Small intestine (tissue), 7 donors: ENCODE results near the gene FER. TPM values are rescaled to one million over a fixed set of nuclear protein-coding genes. Genes with fewer than 3 reads are reported as not detected.

Experiments used
- DNase-seq, 2 donors: peaks; one replicate each; pipeline versions ENCODE4 v3.0.0 to v3.0.0-alpha.2; 2013
- FAIRE-seq: peaks from 2 replicates; lab custom pipeline; 2012; peaks lifted over from hg19 to GRCh38; lab: Jason Lieb, UNC
- H3K27ac ChIP-seq, 3 donors: one replicate each; pipeline ENCODE4 v1.5.1; 2013; ENCODE audit warnings: low read length in 2 of 3, mild to moderate bottlenecking in 2 of 3, control low read depth in 1 of 3, inconsistent platforms in 1 of 3, low read depth in 1 of 3, moderate library complexity in 1 of 3
- H3K27me3 ChIP-seq, 3 donors: one replicate each; pipeline ENCODE4 v1.6.1; 2013; ENCODE audit warnings: low read length in 3 of 3, inconsistent platforms in 1 of 3; ENCODE audit not compliant: control insufficient read depth in 3 of 3, insufficient read depth in 3 of 3
- H3K36me3 ChIP-seq, 3 donors: one replicate each; pipeline ENCODE4 v1.6.1; 2013; ENCODE audit warnings: low read length in 3 of 3, inconsistent platforms in 1 of 3, low read depth in 1 of 3, mild to moderate bottlenecking in 1 of 3, moderate library complexity in 1 of 3; ENCODE audit not compliant: control insufficient read depth in 3 of 3, insufficient read depth in 2 of 3
- H3K4me1 ChIP-seq, 3 donors: one replicate each; pipeline ENCODE4 v1.6.1; 2013; ENCODE audit warnings: low read length in 2 of 3, inconsistent platforms in 1 of 3, low read depth in 1 of 3, mild to moderate bottlenecking in 1 of 3, moderate library complexity in 1 of 3; ENCODE audit not compliant: control insufficient read depth in 3 of 3, insufficient read depth in 2 of 3
- H3K4me3 ChIP-seq, 3 donors: one replicate each; pipeline ENCODE4 v1.5.1; 2013; ENCODE audit warnings: low read length in 3 of 3, control low read depth in 1 of 3, inconsistent platforms in 1 of 3, low read depth in 1 of 3, mild to moderate bottlenecking in 1 of 3, moderate library complexity in 1 of 3
- H3K9me3 ChIP-seq, 2 donors: one replicate each; pipeline ENCODE4 v1.6.1; 2013; ENCODE audit warnings: low read depth in 1 of 2, low read length in 1 of 2; ENCODE audit not compliant: control insufficient read depth in 2 of 2, insufficient read depth in 1 of 2
- WGBS, 3 donors: extraction: QIAGEN DNeasy Blood & Tissue Kit; methylation state at CpG; one replicate each; pipeline ENCODE4 v1.1.7; 2013; 5-methylcytosine and 5-hydroxymethylcytosine counted together
- polyA plus RNA-seq, 4 donors: library from polyadenylated mRNA; stranded (reverse) in 3 of 4; unstranded in 1 of 4; fragments of 200-250 nt in 3 of 4; fragments of 120-200 nt in 1 of 4; gene quantifications; one replicate each; pipeline versions ENCODE4 v1.2.1 to v1.2.3, GENCODE V29; 2013
- donor health status: healthy with polysubstance abuse.
- donor health status: control.
- donor health status: control.
- donor health status: Bipolar disorder and iron deficiency.
- donor health status: healthy.

The FER gene
- polyA plus RNA-seq, 4 donors: 1.1 to 5.0 (median 2.3) TPM

GRCh38 chr5:109199799-109200620 is 452.3 kb downstream of the FER start:
- WGBS, 3 donors: 73 to 82% (median 76%) methylated on average over 5 of the region's 5 CpGs
- H3K9me3 ChIP-seq: peaks cover 2 to 5% of the 10 kb centered on the region in 2 donors

GRCh38 chr5:109215040-109215439 is 467.3 kb downstream of the FER start:
- FAIRE-seq (no peak), DNase-seq (peak in 1 of 2 donors; percentile 7)
- no peak overlapping the region for H3K4me3 ChIP-seq
- H3K27ac ChIP-seq: no peak overlapping the region
- no peaks in the 10 kb centered on the region for H3K27me3 ChIP-seq
- no peaks in the 10 kb centered on the region for H3K36me3 ChIP-seq
- H3K4me1 ChIP-seq: no peaks in the 10 kb centered on the region
- peaks cover 0 to 6% of the 10 kb centered on the region in 2 donors for H3K9me3 ChIP-seq
- WGBS, 3 donors: 59 to 75% (median 61%) methylated on average over 3 of the region's 3 CpGs

More at GRCh38 chr5:109199799-109200620, 452.3 kb downstream of the FER start:
- Histone ChIP-seq H3K27me3 (no peaks in the 10 kb centered on the region), H3K27ac (no peak overlapping the region), H3K36me3 (no peaks in the 10 kb centered on the region), H3K4me1 (peaks cover 0 to 4% (median 0%) of the 10 kb centered on the region in 3 donors), H3K4me3 (no peak overlapping the region)
- FAIRE-seq (no peak), DNase-seq (no peak)

- Histone ChIP-seq H3K4me1 (no peaks in the 10 kb centered on the region), H3K9me3 (peaks cover 0 to 6% of the 10 kb centered on the region in 2 donors), H3K4me3 (no peak overlapping the region), H3K27ac (no peak overlapping the region), H3K27me3 (no peaks in the 10 kb centered on the region), H3K36me3 (no peaks in the 10 kb centered on the region)
- FAIRE-seq (no peak), DNase-seq (no peak)
- WGBS, 3 donors: 59 to 72% (median 63%) methylated on average over 4 of the region's 4 CpGs
These were observed 471.1 kb downstream of the FER start for GRCh38 chr5:109218818-109219217.

DNA sequence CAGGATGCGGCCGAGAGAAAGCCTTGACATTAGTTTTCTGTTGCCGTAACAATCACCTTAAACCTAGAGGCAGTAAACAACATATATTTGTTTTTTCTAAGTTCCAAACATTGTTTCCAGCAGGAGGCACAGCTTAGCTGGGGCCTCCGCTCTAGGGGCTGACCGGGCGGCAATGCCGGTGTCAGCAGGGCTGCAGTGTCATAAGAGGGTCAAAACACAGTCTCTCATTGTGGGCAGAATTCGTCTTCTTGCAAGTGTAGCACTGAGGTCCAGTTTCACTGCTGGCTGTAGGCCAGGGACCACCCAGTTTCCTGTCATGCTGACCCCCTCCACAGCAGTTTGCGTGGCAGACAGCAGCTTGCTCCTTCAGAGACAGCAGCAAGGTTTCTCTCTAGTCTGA is 475.8 kb downstream of the FER start:
- WGBS, 3 donors: 81 to 85% (median 82%) methylated on average over 9 of the region's 9 CpGs
- no peak for FAIRE-seq

GRCh38 chr5:109224276-109224882 is 476.7 kb downstream of the FER start:
- Histone ChIP-seq H3K36me3 (no peaks in the 10 kb centered on the region), H3K9me3 (no peaks in the 10 kb centered on the region), H3K4me1 (no peaks in the 10 kb centered on the region), H3K27me3 (no peaks in the 10 kb centered on the region), H3K4me3 (no peak overlapping the region), H3K27ac (no peak overlapping the region)
- DNase-seq: no peak
- no peak for FAIRE-seq
- WGBS, 3 donors: 72 to 91% (median 87%) methylated on average over 4 of the region's 4 CpGs

More for the DNA sequence above, 475.8 kb downstream of the FER start:
- no peaks in the 10 kb centered on the region for H3K9me3 ChIP-seq
- H3K27ac ChIP-seq: no peak overlapping the region
- no peaks in the 10 kb centered on the region for H3K4me1 ChIP-seq
- no peak overlapping the region for H3K4me3 ChIP-seq
- H3K36me3 ChIP-seq: no peaks in the 10 kb centered on the region
- H3K27me3 ChIP-seq: no peaks in the 10 kb centered on the region
- no peak for DNase-seq

- DNase-seq: no peak
These were observed 478.3 kb downstream of the FER start for GRCh38 chr5:109225716-109226625.

DNA sequence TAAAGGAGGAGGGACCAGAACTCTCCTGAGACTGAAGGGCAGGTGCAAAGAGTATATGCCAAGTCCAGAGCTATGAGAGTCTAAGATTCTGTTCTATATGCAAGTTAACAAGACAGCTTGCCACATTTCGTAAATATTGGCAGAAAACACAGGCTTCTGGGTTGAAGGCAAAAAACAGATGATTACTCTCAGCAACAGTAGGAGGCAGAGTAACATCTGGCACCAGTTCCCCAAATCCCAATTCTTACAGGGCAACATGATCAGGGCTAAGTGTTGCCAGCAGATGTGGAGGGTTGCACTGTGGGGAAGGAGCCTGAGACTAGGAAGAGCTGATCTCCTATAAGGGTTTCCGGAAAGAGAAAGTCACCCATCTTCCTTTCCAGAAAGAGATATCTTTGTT is 482.7 kb downstream of the FER start:
- no peak overlapping the region for H3K4me3 ChIP-seq
- no peaks in the 10 kb centered on the region for H3K27me3 ChIP-seq
- H3K9me3 ChIP-seq: no peaks in the 10 kb centered on the region
- 78 to 93% (median 92%) methylated on average over 2 of the region's 2 CpGs for WGBS, 3 donors
- no peak overlapping the region for H3K27ac ChIP-seq
- H3K36me3 ChIP-seq: no peaks in the 10 kb centered on the region
- FAIRE-seq: no peak
- DNase-seq: no peak
- no peaks in the 10 kb centered on the region for H3K4me1 ChIP-seq

More at GRCh38 chr5:109225716-109226625, 478.3 kb downstream of the FER start:
- Histone ChIP-seq H3K4me3 (no peak overlapping the region), H3K4me1 (no peaks in the 10 kb centered on the region), H3K27me3 (no peaks in the 10 kb centered on the region), H3K36me3 (no peaks in the 10 kb centered on the region), H3K27ac (no peak overlapping the region), H3K9me3 (no peaks in the 10 kb centered on the region)
- 82 to 85% (median 82%) methylated on average over 11 of the region's 11 CpGs for WGBS, 3 donors
- FAIRE-seq: no peak

DNA sequence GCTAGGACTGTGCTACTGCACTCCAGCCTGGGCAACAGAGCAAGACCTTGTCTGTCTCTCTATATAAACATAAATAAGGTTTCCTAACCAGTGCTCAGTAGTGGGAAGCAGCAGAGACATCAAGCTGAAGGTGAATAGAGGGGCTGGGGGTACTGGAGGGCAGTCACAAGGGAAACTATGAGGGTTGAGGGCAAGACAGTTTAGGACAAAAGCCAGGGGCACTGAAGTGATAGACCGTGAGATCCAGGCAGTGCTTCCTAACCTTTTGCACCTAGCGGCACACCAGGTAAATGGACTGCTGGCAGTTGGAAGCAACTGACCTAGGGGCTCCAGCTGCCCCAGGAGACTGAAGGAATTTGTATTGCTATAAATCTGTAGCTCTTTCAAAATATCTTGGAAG is 483.6 kb downstream of the FER start:
- Histone ChIP-seq H3K4me1 (no peaks in the 10 kb centered on the region), H3K9me3 (peaks cover 0 to 5% of the 10 kb centered on the region in 2 donors), H3K27ac (no peak overlapping the region), H3K36me3 (no peaks in the 10 kb centered on the region), H3K4me3 (no peak overlapping the region), H3K27me3 (no peaks in the 10 kb centered on the region)
- WGBS, 3 donors: 81 to 95% (median 91%) methylated on average over 2 of the region's 2 CpGs
- DNase-seq (no peak), FAIRE-seq (no peak)
